T-cell (primary cell): Measurements from ENCODE around the gene PIP5K1B. TPM values are rescaled to one million over a fixed set of nuclear protein-coding genes. Genes with fewer than 3 reads are reported as not detected.
A peak's percentile ranks its signal among the peaks of the same experiment; 100 is the strongest.

ENCODE experiments used
- ATAC-seq, 4 experiments: fragments of 200-7000 bp in 3 of 4; fragments of 150-1000 bp in 1 of 4; cut with Tn5 transposase; replicated peaks in 1 of 4; 1 replicate in 3 of 4; 2 replicates in 1 of 4; pipeline ENCODE4 v1.10.0; 2021; ENCODE audit warnings: moderate library complexity in 3 of 4, mild to moderate bottlenecking in 2 of 4, moderate number of reproducible peaks in 1 of 4
- CTCF ChIA-PET, 2 donors: fragments of 300-600 bp; sonication (Branson Sonifier 250); formaldehyde crosslinking; loops; one replicate each; lab custom pipeline; 2022; ENCODE audit warnings: antibody characterized with exemption in 2 of 2; lab: Charles Lee
- POLR2A ChIA-PET, 2 donors: fragments of 300-600 bp; sonication (Branson Sonifier 250); formaldehyde crosslinking; loops; one replicate each; lab custom pipeline; 2022; ENCODE audit warnings: antibody characterized with exemption in 2 of 2; lab: Charles Lee
- DNase-seq, 35 experiments: peaks; one replicate each; pipeline versions ENCODE4 v3.0.0 to v3.0.0-alpha.2; 2013 to 2023
- H3K27ac ChIP-seq: one replicate; pipeline ENCODE4 v1.5.1; 2013; ENCODE audit warnings: low read length
- H3K27me3 ChIP-seq, 2 experiments: replicated peaks in 1 of 2; 1 replicate in 1 of 2; 2 replicates in 1 of 2; pipeline versions ENCODE4 v1.6.1 to v1.7.0; 2013; ENCODE audit warnings: low read length in 1 of 2, mixed read lengths in 1 of 2; ENCODE audit not compliant: control insufficient read depth in 2 of 2, insufficient read depth in 2 of 2; ENCODE audit errors: extremely low read depth in 1 of 2
- H3K36me3 ChIP-seq, 2 donors: 1 replicate in 1 of 2; 2 replicates in 1 of 2; pipeline versions ENCODE4 v1.6.1 to v1.7.0; 2013; ENCODE audit warnings: low read length in 1 of 2; ENCODE audit not compliant: control insufficient read depth in 2 of 2, insufficient read depth in 1 of 2; ENCODE audit errors: extremely low read depth in 1 of 2
- H3K4me1 ChIP-seq, 2 experiments: 1 replicate in 1 of 2; 2 replicates in 1 of 2; pipeline versions ENCODE4 v1.6.1 to v1.7.0; 2013; ENCODE audit warnings: low read length in 2 of 2, mixed read lengths in 1 of 2; ENCODE audit not compliant: insufficient read depth in 2 of 2, control insufficient read depth in 1 of 2; ENCODE audit errors: extremely low read depth in 1 of 2
- H3K4me3 ChIP-seq, 2 donors: 1 replicate in 1 of 2; 2 replicates in 1 of 2; pipeline versions ENCODE4 v1.5.1 to v1.7.0; 2013; ENCODE audit warnings: mild to moderate bottlenecking in 2 of 2, low read length in 1 of 2, moderate library complexity in 1 of 2; ENCODE audit not compliant: control insufficient read depth in 1 of 2; ENCODE audit errors: extremely low read depth in 1 of 2
- H3K9me3 ChIP-seq: 2 replicates; pipeline ENCODE4 v1.7.0; 2013
- H3K27ac Mint-ChIP-seq, 2 donors: one replicate each; pipeline ENCODE4 v1.8.0; 2020 to 2021; ENCODE audit warnings: mild to moderate bottlenecking in 2 of 2, mixed read lengths in 2 of 2
- H3K27me3 Mint-ChIP-seq, 2 donors: one replicate each; pipeline ENCODE4 v1.8.0; 2021 to 2022; ENCODE audit warnings: mixed read lengths in 2 of 2
- H3K36me3 Mint-ChIP-seq: one replicate; pipeline ENCODE4 v1.8.0; 2021; ENCODE audit warnings: mixed read lengths
- H3K4me1 Mint-ChIP-seq, 3 donors: one replicate each; pipeline ENCODE4 v1.8.0; 2020 to 2022; ENCODE audit warnings: mixed read lengths in 3 of 3, mild to moderate bottlenecking in 1 of 3
- H3K4me3 Mint-ChIP-seq, 3 donors: one replicate each; pipeline ENCODE4 v1.8.0; 2020 to 2022; ENCODE audit warnings: mild to moderate bottlenecking in 3 of 3, mixed read lengths in 3 of 3, moderate library complexity in 3 of 3
- H3K9me3 Mint-ChIP-seq, 3 donors: one replicate each; pipeline ENCODE4 v1.8.0; 2020 to 2022; ENCODE audit warnings: mixed read lengths in 3 of 3
- WGBS: methylation state at CpG from one replicate; pipeline ENCODE4 v1.1.5; 2013; ENCODE audit warnings: missing lambda C conversion rate; ENCODE audit not compliant: insufficient coverage; 5-methylcytosine and 5-hydroxymethylcytosine counted together
- total RNA-seq, 35 experiments: library from RNA in 6 of 35; stranded (reverse) in 6 of 35; fragments of 120-200 nt in 1 of 35; gene quantifications; one replicate each; pipeline versions ENCODE4 v1.2.1 to v1.2.4 and lab custom pipeline; 2013 to 2026

PIP5K1B gene
- total RNA-seq, 5 donors from 2014 or later (not counting 1 experiment from before 2014, with no cell fraction given), result 0.29 to 1.8 (median 0.95) TPM

DNA sequence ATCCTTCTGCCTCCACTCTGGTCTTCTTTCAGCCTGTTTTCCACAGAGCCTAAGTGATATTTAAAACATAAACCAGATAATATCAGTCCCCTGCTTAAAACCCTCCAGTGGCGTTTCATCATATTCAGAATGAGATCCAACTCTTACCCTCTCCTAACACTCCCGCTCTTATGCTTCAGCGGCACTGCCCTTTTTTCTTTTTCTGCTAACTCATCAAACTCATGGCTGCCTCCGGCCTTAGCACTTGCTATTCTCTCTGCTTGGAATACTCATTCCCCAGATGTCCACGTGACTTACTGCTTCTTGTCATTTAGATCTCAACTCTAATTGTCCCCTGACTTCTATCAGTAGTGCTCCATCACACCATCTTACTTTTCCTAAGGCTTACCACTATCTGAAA is 73.6 kb downstream of the PIP5K1B start:
- Histone ChIP-seq H3K27me3 (no peaks in the 10 kb centered on the region), H3K4me3 (no peak overlapping the region), H3K4me1 (peaks cover 18 to 29% of the 10 kb centered on the region in 2 experiments), H3K36me3 (no peaks in the 10 kb centered on the region), H3K27ac (no peak overlapping the region), H3K9me3 (no peaks in the 10 kb centered on the region)
- WGBS, result 97% methylated on average over 5 of the region's 5 CpGs
- DNase-seq (no peak), ATAC-seq (no peak)
- H3K4me3 Mint-ChIP-seq, result no peak overlapping the region
- H3K27me3 Mint-ChIP-seq, result peaks cover 4% of the 10 kb centered on the region in 2 donors
- H3K27ac Mint-ChIP-seq, result no peak overlapping the region
- ChIA-PET CTCF (no interaction called here), POLR2A (interaction anchor here in 1 of 2 donors (0.6 kb wide), 1 partner anchor 10 kb away, joined by 3 read pairs; no protein-coding TSS in a partner anchor)
- no peaks in the 10 kb centered on the region for H3K36me3 Mint-ChIP-seq
- peaks cover 0 to 5% (median 5%) of the 10 kb centered on the region in 3 donors for H3K4me1 Mint-ChIP-seq
- no peaks in the 10 kb centered on the region for H3K9me3 Mint-ChIP-seq

DNA sequence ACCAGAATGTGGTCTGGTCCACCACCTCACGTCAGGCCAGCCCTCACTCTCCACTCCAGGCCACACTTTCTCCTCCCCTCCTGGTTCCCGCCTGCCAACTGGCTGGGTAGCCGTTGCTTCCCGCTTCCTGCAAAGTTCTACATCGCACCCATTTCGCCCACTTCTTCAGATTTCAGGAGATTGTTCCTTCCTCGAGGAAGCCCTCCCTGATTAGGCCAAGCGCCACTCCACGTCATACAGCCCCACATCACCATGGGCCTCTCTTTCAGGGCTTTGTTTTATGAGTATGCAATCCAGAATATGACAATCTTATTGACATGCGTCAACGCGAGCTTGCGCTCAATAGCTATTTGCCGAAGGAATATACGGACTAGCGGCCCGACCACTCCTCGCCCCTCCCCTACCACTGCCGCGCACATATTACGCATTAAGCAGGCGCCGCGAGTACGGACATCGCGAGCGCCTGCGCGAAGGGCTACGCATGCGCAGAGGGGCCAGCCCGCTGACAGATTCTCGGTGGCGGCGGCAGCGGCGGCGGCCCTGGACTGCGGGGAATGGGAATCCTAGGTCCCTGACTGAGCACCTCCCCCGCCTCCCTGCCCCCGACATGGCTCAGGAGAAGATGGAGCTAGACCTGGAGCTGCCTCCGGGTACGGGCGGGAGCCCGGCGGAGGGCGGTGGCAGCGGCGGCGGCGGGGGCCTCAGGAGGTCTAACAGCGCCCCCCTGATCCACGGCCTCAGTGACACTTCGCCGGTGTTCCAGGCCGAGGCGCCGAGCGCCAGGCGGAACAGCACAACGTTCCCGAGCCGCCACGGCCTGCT is 74.7 kb downstream of the PIP5K1B start:
- peak overlapping the region; percentile 70 to 93 for H3K4me3 ChIP-seq
- peak; percentile 87 to 90 (median 88) for ATAC-seq
- Mint-ChIP-seq H3K27ac (no peak overlapping the region), H3K4me3 (no peak overlapping the region), H3K9me3 (no peaks in the 10 kb centered on the region), H3K36me3 (no peaks in the 10 kb centered on the region), H3K4me1 (peaks cover 0 to 5% (median 5%) of the 10 kb centered on the region in 3 donors), H3K27me3 (peaks cover 4% of the 10 kb centered on the region in 2 donors)
- POLR2A ChIA-PET, result interaction anchor here in 1 of 2 donors (0.5 to 1.0 kb wide), 5 partner anchors 11 to 936 kb away, joined by 3 to 5 read pairs (median 3); no protein-coding TSS in a partner anchor
- H3K27me3 ChIP-seq, result no peaks in the 10 kb centered on the region
- WGBS, result under 1% methylated on average over 60 of the region's 65 CpGs
- no peaks in the 10 kb centered on the region for H3K9me3 ChIP-seq
- no peaks in the 10 kb centered on the region for H3K36me3 ChIP-seq
- peaks cover 20 to 31% of the 10 kb centered on the region in 2 experiments for H3K4me1 ChIP-seq
- H3K27ac ChIP-seq, result peak overlapping the region; percentile 97
- CTCF ChIA-PET, result interaction anchor here (0.6 to 2.1 kb wide), 5 partner anchors 39 to 256 kb away, joined by 3 to 6 read pairs (median 4); partner anchors contain the start of gene FXN (in 2 of the 2)
- peak; percentile 84 to 98 (median 92) for DNase-seq

DNA sequence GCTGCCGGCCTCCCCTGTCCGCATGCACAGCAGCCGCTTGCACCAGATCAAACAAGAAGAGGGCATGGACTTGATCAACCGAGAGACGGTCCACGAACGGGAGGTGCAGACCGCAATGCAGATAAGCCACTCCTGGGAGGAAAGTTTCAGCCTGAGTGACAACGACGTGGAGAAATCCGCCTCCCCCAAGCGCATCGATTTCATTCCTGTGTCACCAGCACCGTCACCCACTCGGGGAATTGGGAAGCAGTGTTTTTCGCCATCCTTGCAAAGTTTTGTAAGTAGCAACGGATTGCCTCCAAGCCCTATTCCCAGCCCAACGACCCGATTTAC is 75.3 kb downstream of the PIP5K1B start:
- no peak for ATAC-seq
- no peak for DNase-seq
- Mint-ChIP-seq H3K9me3 (no peaks in the 10 kb centered on the region), H3K27me3 (peaks cover under 1% of the 10 kb centered on the region in 2 donors), H3K36me3 (no peaks in the 10 kb centered on the region), H3K4me1 (peaks cover 0 to 5% (median 5%) of the 10 kb centered on the region in 3 donors), H3K4me3 (no peak overlapping the region), H3K27ac (no peak overlapping the region)
- POLR2A ChIA-PET, result interaction anchor here in 1 of 2 donors (0.6 to 1.0 kb wide), 2 partner anchors 11 to 192 kb away, joined by 3 to 4 read pairs; no protein-coding TSS in a partner anchor
- H3K9me3 ChIP-seq, result no peaks in the 10 kb centered on the region
- H3K27ac ChIP-seq, result peak overlapping the region; percentile 97
- no peaks in the 10 kb centered on the region for H3K36me3 ChIP-seq
- H3K27me3 ChIP-seq, result no peaks in the 10 kb centered on the region
- WGBS, result 2% methylated on average over 13 of the region's 19 CpGs
- CTCF ChIA-PET, result interaction anchor here (1.1 to 2.1 kb wide), 3 partner anchors 38 to 254 kb away, joined by 3 to 5 read pairs (median 4); partner anchors contain the start of gene FXN (in 1 of the 2)
- H3K4me1 ChIP-seq, result peaks cover 20 to 31% of the 10 kb centered on the region in 2 experiments
- peak overlapping the region; percentile 70 to 93 for H3K4me3 ChIP-seq

DNA sequence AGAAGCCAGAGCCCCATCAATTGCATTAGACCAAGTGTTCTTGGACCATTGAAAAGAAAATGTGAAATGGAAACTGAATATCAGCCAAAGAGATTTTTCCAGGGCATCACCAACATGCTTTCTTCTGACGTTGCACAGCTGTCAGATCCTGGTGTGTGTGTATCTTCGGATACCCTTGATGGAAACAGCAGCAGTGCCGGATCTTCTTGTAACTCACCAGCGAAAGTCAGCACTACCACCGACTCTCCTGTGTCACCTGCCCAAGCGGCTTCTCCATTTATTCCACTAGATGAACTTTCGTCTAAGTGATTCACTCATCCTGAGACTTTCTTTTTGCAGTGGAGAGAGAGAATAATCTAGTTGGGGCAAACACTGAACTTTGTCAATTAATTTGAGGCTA is 75.7 kb downstream of the PIP5K1B start:
- DNase-seq, result peak in 4 of 35 experiments; percentile 1 to 22 (median 8)
- no peak overlapping the region for H3K4me3 Mint-ChIP-seq
- peaks cover 0 to 5% (median 5%) of the 10 kb centered on the region in 3 donors for H3K4me1 Mint-ChIP-seq
- 29% methylated on average over 1 of the region's 7 CpGs for WGBS
- no peak for ATAC-seq
- ChIA-PET POLR2A (interaction anchor here in 1 of 2 donors (0.5 kb wide), 1 partner anchor 92 kb away, joined by 5 read pairs; no protein-coding TSS in a partner anchor), CTCF (interaction anchor here (0.7 to 2.1 kb wide), 4 partner anchors 200 to 254 kb away, joined by 3 to 5 read pairs (median 4); partner anchors contain the start of gene FXN (in 1 of the 2))
- no peaks in the 10 kb centered on the region for H3K36me3 Mint-ChIP-seq
- Histone ChIP-seq H3K9me3 (no peaks in the 10 kb centered on the region), H3K36me3 (no peaks in the 10 kb centered on the region), H3K4me3 (peak overlapping the region; percentile 70 to 93), H3K27ac (no peak overlapping the region), H3K27me3 (no peaks in the 10 kb centered on the region), H3K4me1 (peaks cover 20 to 31% of the 10 kb centered on the region in 2 experiments)
- H3K27ac Mint-ChIP-seq, result no peak overlapping the region
- no peaks in the 10 kb centered on the region for H3K9me3 Mint-ChIP-seq
- H3K27me3 Mint-ChIP-seq, result no peaks in the 10 kb centered on the region

DNA sequence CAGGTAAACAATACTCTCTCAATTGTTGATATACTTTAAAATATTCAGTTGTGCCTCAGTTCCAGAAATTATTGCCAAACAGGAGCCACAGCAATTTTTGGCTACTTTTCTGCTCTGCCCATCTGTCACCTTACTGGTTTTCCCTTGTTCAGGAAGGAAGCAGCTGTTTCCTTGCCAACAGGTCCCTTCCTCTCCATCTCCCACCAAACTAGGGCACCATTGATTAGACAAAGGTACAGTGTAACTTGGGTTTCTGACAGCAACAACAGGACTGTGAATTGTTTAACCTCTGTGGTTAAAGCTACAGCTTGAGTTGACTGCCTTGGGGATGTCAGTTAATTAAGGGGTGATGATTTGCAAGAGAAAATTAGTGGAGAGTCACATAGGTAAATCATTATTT is 76.9 kb downstream of the PIP5K1B start:
- Mint-ChIP-seq H3K4me1 (peaks cover 0 to 5% (median 5%) of the 10 kb centered on the region in 3 donors), H3K27me3 (no peaks in the 10 kb centered on the region), H3K4me3 (peak overlapping the region; percentile 4 to 39 (median 21)), H3K9me3 (no peaks in the 10 kb centered on the region), H3K36me3 (no peaks in the 10 kb centered on the region), H3K27ac (no peak overlapping the region)
- CTCF ChIA-PET, result interaction anchor here (1.3 to 1.6 kb wide), 3 partner anchors 201 to 247 kb away, joined by 3 to 4 read pairs (median 3); no protein-coding TSS in a partner anchor
- no peak overlapping the region for H3K27ac ChIP-seq
- H3K4me3 ChIP-seq, result no peak overlapping the region
- no peak for ATAC-seq
- no peaks in the 10 kb centered on the region for H3K27me3 ChIP-seq
- no peaks in the 10 kb centered on the region for H3K9me3 ChIP-seq
- DNase-seq, result no peak
- H3K4me1 ChIP-seq, result peaks cover 20 to 31% of the 10 kb centered on the region in 2 experiments
- POLR2A ChIA-PET, result no interaction called here
- H3K36me3 ChIP-seq, result no peaks in the 10 kb centered on the region

DNA sequence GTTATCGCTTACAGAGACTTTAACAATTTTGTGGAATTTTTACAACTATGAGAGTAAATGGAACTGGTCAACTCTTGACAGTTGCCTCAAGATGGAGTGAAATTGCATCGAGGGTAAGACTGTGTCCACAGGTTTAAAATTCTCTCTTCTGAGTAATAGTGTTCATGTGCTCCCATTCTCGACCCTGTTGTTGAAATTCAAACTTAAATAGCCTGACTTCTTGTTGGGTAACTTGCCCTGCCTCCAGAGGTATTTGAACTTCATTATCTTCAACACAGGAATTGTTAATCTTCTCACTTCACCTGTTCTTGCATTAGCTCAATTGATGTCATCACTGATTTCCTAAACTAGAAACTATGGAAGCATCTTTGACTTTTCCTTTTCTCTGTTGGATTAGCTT is 77.5 kb downstream of the PIP5K1B start:
- H3K4me1 ChIP-seq, result peaks cover 20 to 31% of the 10 kb centered on the region in 2 experiments
- 89% methylated on average over 3 of the region's 3 CpGs for WGBS
- H3K9me3 ChIP-seq, result no peaks in the 10 kb centered on the region
- no peaks in the 10 kb centered on the region for H3K9me3 Mint-ChIP-seq
- no peaks in the 10 kb centered on the region for H3K36me3 ChIP-seq
- no peaks in the 10 kb centered on the region for H3K27me3 ChIP-seq
- CTCF ChIA-PET, result interaction anchor here in 1 of 2 donors (1.3 kb wide), 1 partner anchor 246 kb away, joined by 3 read pairs; no protein-coding TSS in a partner anchor
- POLR2A ChIA-PET, result no interaction called here
- H3K4me1 Mint-ChIP-seq, result peaks cover 0 to 5% (median 5%) of the 10 kb centered on the region in 3 donors
- no peak overlapping the region for H3K4me3 ChIP-seq
- no peak overlapping the region for H3K27ac Mint-ChIP-seq
- DNase-seq (no peak), ATAC-seq (no peak)
- no peak overlapping the region for H3K4me3 Mint-ChIP-seq
- no peak overlapping the region for H3K27ac ChIP-seq
- H3K36me3 Mint-ChIP-seq, result peaks cover 3% of the 10 kb centered on the region
- H3K27me3 Mint-ChIP-seq, result no peaks in the 10 kb centered on the region
